GM21619 (cell line): ENCODE data around the gene CBX7.

Experiments
- ATAC-seq: cut with Tn5 transposase; IDR thresholded peaks from one replicate; pipeline ENCODE4 v1.9.1; 2021; ENCODE audit not compliant: unreplicated experiment

The CBX7 gene

GRCh38 chr22:39152511-39153219 is at the start of gene CBX7:
CBX7 (minus strand) TSS chr22:39152680; CDS start chr22:39152444, 236 bp downstream.
- ATAC-seq: peak; percentile 63

DNA sequence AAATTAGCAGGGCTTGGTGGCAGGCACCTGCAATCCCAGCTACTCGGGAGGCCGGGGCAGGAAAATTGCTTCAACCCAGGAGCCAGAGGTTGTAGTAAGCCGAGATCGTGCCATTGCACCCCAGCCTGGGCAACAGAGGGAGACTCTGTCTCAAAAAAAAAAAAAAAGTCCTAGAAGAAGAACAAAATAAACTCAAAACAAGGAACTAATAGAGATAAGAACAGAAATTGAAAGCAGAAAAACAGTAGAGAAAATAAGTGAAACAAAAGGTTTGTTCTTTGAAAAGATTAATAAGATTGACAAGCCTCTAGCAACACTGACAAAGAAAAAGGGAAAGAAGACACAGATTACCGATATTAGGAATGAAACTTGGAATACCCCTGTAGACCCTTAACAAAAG is 45.1 kb upstream of the CBX7 start:
- ATAC-seq: no peak

DNA sequence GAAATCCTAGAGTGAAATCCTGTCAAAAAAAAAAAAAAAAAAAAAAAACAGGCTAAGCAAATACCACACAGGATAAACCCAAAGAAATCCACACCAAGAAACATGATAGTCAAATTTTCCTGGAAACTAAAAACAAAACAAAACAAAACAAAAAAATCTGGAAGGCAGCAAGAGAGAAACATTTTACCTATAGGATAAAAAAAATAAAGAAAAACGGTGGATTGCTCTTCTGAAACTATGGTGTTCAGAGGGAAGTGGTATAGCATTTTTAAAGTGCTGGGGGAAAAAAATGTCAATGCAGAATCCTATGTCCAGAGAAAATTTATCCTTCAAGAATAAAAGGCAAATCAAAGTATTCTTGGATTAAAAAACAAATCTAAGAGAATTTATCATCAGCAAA is 41.6 kb upstream of the CBX7 start:
- ATAC-seq: no peak

DNA sequence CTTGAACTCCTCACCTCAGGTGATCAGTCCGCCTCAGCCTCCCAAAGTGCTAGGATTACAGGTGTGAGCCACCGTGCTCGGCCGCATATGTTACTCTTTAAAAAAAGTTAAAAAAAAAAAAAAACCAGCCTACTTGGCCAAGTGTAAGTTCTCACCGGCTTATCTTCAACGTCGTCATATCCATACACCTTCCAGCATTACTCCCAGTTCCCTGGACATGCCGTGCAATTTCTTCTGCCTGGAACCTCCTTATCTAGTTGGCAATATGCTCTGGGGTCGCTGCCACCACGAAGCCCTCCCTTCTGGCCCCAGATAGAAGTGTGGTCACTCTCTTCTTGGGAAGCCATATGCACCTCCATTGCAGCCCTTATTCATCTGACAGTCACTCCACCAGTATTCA is 36.3 kb upstream of the CBX7 start:
- ATAC-seq: no peak

DNA sequence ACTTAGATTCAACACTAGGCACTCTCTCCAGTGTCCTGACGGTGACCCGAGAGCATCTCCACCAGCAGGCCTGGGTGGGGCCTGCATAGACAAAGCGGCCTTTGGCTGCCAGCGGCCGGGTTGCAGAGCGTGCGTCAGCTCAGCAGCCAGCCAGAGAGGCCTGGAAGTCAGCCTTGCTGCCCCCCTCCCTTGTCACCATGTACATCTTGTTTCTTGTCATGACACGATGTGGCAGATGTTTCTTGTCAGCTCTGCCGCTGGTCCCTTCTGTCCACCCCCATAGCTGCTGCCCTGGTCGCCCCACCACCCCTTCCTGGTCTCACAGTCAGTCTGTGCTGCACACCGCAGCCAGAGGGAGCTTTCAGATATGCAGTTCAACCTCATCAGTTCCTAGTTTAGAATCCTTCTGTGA is 33.1 kb upstream of the CBX7 start:
- ATAC-seq: no peak

GRCh38 chr22:39184586-39185577 is 32.4 kb upstream of the CBX7 start:
- ATAC-seq: no peak

GRCh38 chr22:39183991-39184585 is 31.6 kb upstream of the CBX7 start:
- no peak for ATAC-seq

DNA sequence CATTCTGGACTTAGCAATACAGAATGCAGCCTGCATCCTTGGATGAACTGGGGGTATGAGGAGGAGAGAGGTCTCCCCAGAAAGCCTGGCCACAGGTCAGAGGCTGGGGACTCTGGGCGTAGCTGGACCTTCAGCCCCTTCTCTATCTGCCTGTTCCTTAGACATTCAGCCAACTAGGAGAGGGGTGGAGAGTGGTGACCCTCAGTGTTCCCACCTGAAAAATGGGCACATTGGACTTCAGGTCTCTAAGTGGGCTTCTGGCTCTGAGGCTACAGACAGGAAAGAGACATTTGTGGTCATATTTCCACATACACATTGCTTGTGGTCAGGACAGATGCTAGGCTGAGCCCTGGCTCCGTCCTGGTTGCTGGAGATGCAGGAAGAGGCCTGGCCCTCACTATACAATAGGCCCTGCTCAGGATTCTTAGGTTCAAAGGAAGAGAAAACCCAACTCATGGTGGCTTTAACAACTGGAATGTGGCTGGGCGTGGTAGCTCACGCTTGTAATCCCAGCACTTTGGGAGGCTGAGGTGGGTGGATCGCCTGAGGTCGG is 30.1 kb upstream of the CBX7 start:
- no peak for ATAC-seq

DNA sequence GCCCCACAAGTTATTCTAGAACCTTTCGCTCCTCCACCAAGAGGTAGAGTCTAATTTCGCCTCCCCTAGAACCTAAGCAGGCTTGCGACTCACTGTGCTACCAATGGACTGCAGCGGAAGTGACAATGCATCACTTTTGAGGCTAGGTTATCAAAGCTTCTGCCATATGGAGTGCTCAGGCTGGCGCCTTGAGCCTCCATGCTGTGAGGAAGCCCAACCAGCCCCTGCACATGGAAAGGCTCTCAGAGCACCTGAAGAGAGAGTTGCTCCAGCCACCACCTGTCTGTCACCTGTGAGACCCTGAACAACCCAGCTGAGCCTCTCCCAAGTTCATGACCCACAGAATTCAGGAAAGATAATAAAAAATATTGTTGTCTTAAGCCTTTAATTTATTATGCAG is 29.3 kb upstream of the CBX7 start:
- no peak for ATAC-seq

- ATAC-seq: no peak
Observed at GRCh38 chr22:39181356-39181755, 28.9 kb upstream of the CBX7 start.

GRCh38 chr22:39179841-39180335 is 27.4 kb upstream of the CBX7 start:
- no peak for ATAC-seq

DNA sequence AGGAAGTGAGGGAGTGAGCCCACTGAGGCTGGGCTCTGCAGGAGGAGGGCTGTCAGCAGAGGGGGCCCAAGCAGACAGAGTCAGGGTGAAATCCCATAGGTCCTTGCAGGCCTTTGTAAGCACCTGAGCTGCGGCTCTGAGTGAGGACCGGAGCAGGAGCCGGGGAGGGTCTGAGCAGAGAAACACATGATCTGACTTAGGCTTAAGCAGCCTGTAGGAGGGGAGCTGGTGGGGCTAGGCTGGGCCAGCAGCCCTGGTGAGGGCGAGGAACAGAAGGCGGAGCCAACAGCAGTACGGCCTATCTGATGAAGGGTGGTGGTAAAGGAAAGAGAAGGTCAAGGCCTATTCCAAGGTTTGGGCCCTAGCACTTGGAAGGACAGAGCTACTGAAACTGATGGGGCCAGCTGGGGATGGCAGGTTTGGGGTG is 26.9 kb upstream of the CBX7 start:
- ATAC-seq: no peak

DNA sequence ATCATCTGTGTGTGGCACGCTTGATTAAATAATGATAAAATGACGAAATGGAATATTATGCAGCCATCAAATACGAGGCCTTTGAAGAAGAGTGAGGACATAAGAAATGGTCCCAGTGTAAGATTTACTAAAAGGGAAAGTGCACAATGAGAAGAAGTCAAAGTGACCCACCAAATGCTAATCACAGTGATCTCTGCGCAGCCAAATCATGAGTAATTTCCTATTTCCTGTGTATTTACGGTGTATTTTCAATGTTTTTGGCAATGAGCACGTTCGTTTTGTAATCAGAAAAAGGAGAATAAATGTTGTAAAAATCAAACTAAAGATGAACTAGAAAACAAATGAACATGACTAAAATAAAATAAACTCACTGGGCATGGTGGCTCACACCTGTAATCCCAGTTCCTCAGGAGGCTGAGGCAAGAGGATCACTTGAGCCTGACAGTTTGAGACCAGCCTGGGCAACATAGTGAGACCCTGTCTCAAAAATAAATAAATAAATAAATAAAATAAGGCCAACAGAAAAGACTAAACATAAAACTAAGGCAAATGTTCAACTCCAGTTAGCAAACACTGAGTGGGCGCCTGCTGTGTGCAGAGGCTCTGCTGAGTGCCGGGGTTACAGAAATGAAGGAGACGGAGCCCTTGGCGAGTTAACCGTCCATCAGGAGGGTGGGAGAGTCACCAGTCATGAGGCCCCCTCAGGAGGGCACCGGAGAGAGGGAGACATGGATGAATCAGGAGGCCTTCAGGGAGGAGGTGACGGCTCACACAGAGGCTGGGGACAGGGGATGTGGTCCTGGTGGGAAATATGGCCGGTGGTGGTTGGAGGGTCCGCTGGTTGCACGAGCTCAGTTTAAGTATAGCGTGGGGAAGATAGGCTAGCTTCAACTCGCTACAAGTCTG is 26.0 kb upstream of the CBX7 start:
- ATAC-seq: no peak

- no peak for ATAC-seq
Observed at GRCh38 chr22:39177791-39178190, 25.3 kb upstream of the CBX7 start.

DNA sequence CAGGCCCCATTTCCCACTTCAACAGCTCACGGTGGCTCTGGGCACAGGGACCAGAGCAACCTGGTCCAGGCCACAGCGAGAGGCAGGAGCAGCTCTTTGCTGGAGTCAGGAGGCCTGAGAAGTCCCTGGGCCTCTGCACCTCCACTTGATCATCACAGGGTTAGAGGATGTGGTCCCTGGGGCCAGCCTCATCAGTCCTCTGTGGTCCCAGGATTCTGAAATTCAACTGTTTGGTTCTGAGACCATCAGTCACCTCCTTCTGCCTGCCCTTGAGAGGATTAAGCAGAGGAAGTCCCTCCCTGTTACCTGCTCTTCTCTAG is 24.9 kb upstream of the CBX7 start:
- no peak for ATAC-seq

DNA sequence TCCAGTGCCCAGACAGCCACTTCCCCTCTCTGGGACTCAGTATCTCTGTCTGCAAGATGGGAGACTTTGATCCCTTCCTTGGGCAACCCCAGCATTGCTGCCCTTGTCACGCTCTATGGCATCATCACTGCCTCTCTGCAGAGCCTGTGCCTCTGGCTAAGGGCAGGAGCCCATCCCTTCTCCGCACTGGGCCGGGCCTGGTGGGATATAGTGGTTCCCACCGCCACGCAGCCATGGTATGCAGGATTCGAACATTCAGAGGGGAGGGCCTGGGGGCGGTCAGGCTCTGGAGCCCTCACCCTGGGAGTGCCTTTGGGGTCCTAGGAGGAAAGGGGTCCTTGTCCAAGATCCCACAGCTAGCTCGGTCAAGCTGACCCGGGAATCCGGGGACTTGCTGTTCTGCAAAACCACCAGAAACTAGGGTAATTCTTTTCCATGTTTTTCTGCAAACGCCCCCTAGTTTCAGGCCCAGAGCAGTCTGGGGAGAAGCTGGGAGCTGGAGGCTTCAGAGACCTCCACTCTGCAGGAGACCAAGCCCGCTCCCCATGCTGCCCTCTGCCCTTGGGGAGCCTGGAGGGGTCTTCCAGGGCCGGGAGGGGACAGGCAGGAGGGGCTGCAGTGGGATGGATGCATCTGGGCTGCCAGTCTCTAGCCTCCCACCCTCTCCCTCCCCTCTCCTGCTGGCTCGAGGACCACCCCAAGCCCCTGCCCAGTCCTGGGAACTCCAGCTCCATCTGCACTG is 24.4 kb upstream of the CBX7 start:
- no peak for ATAC-seq

GRCh38 chr22:39176143-39176713 is 23.7 kb upstream of the CBX7 start:
- ATAC-seq: no peak

GRCh38 chr22:39175353-39176142 is 23.1 kb upstream of the CBX7 start:
- ATAC-seq: no peak
